ENCODE data around the gene USP10.

Gene USP10

DNA sequence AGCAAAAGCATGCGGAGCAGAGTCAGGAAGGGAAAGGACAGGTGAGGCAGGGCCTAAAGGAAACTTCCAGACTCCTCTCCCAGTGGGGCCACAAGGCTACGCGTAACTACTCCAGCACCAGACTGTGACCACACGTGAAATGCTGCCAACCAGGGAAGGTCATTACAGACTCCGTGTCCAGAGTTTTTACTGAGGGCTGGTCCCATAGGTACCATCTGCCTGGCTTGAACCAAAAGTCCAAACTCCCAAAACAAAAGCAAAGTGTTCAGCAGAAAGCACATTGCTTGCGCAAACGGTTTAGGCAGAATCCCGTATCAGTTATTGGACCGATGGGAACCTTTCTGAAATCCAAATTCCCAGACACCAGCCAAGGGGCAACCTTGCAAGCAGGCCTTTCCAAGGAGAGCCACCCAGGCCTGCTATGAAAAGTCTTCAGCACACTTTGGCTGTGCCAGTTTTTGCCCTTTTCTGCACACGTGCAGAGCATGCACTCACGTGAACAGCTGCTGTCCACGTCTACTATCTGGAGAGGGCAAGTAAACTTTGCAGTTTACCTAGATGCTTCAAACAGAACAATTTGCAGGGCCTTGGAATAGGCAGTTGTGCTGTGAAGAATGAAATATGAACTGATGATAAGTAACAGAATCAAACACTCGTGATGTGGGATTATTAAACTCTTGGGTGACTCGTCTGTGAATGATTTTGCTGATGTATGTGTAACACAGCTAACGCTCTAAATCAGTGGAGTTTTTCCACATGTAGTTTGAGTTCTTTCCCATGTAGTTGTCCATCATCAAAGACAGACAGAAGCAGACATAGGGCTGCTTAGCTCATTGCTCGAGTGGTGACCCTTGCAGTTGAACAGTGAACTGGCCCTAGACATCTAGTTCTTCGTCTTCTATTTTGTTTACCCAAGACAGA lies 61.9 kb downstream of the USP10 start:
- Histone ChIP-seq H4K8ac (ENCODE audit: low read depth, low read length) (no peak overlapping the region), H3K9ac (ENCODE audit: low read length) (peak overlapping the region; percentile 34), H3K79me1 (ENCODE audit: low read length) (no peaks in the 10 kb centered on the region), H3K14ac (ENCODE audit: low read length) (no peak overlapping the region), H3K4me3 (ENCODE audit: low read depth, low read length) (no peak overlapping the region), H2BK12ac (ENCODE audit: low read length) (no peak overlapping the region), H3K4me2 (ENCODE audit: low read length) (no peak overlapping the region), H2BK120ac (ENCODE audit: insufficient read depth, low read length, poor library complexity) (no peak overlapping the region), H3K27me3 (ENCODE audit: insufficient read depth, low read length) (no peaks in the 10 kb centered on the region), H2AK5ac (ENCODE audit: low read length) (no peak overlapping the region), H2AFZ (ENCODE audit: insufficient read depth, low read length, poor library complexity) (no peak overlapping the region), H3K23ac (ENCODE audit: low read length) (no peak overlapping the region), H3K9me3 (ENCODE audit: insufficient read depth, low read depth, low read length) (peaks cover 2% of the 10 kb centered on the region), H3K27ac (ENCODE audit: low read depth, low read length) (no peak overlapping the region), H2BK5ac (ENCODE audit: low read depth, low read length, poor library complexity) (no peak overlapping the region), H3K4ac (ENCODE audit: low read depth, low read length) (no peak overlapping the region), H4K12ac (ENCODE audit: low read depth, low read length) (no peak overlapping the region), H3K4me1 (ENCODE audit: control insufficient read depth in 1 of 2, insufficient read depth in 2 of 2, low read length in 2 of 2) (peaks cover 0 to 1% of the 10 kb centered on the region in 2 experiments), H3K18ac (ENCODE audit: low read length) (peak overlapping the region; percentile 18), H4K91ac (ENCODE audit: low read depth, low read length) (no peak overlapping the region), H3K36me3 (ENCODE audit: control insufficient read depth in 1 of 2, insufficient read depth in 2 of 2, low read length in 2 of 2) (peaks cover 29 to 46% of the 10 kb centered on the region in 2 experiments), H3K79me2 (ENCODE audit: control insufficient read depth, insufficient read depth, low read length, poor library complexity) (no peaks in the 10 kb centered on the region)
- no CpG with 5 or more reads among the region's 17 CpGs for WGBS (ENCODE audit: extremely low coverage, insufficient coverage, insufficient read length)
- no peak for DNase-seq

- no peak overlapping the region for H3K4ac ChIP-seq (ENCODE audit: low read depth, low read length)
- H2BK12ac ChIP-seq (ENCODE audit: low read length): no peak overlapping the region
- no peak overlapping the region for H3K14ac ChIP-seq (ENCODE audit: low read length)
- no peak overlapping the region for H3K27ac ChIP-seq (ENCODE audit: low read depth, low read length)
- no peak overlapping the region for H3K18ac ChIP-seq (ENCODE audit: low read length)
- WGBS (ENCODE audit: extremely low coverage, insufficient coverage, insufficient read length): no CpG with 5 or more reads among the region's 8 CpGs
- no peaks in the 10 kb centered on the region for H3K79me1 ChIP-seq (ENCODE audit: low read length)
- no peak overlapping the region for H3K4me3 ChIP-seq (ENCODE audit: low read depth, low read length)
- no peaks in the 10 kb centered on the region for H3K27me3 ChIP-seq (ENCODE audit: insufficient read depth, low read length)
- no peak overlapping the region for H2BK120ac ChIP-seq (ENCODE audit: insufficient read depth, low read length, poor library complexity)
- no peak overlapping the region for H3K23ac ChIP-seq (ENCODE audit: low read length)
- no peak overlapping the region for H4K12ac ChIP-seq (ENCODE audit: low read depth, low read length)
- H3K36me3 ChIP-seq (ENCODE audit: control insufficient read depth in 1 of 2, insufficient read depth in 2 of 2, low read length in 2 of 2): peaks cover 29 to 51% of the 10 kb centered on the region in 2 experiments
- peaks cover 2% of the 10 kb centered on the region for H3K9me3 ChIP-seq (ENCODE audit: insufficient read depth, low read depth, low read length)
- no peak overlapping the region for H4K8ac ChIP-seq (ENCODE audit: low read depth, low read length)
- peaks cover 0 to 1% of the 10 kb centered on the region in 2 experiments for H3K4me1 ChIP-seq (ENCODE audit: control insufficient read depth in 1 of 2, insufficient read depth in 2 of 2, low read length in 2 of 2)
- H3K4me2 ChIP-seq (ENCODE audit: low read length): no peak overlapping the region
- H2AK5ac ChIP-seq (ENCODE audit: low read length): no peak overlapping the region
- no peak overlapping the region for H2AFZ ChIP-seq (ENCODE audit: insufficient read depth, low read length, poor library complexity)
- no peak overlapping the region for H4K91ac ChIP-seq (ENCODE audit: low read depth, low read length)
- H2BK5ac ChIP-seq (ENCODE audit: low read depth, low read length, poor library complexity): no peak overlapping the region
- no peak overlapping the region for H3K9ac ChIP-seq (ENCODE audit: low read length)
- no peaks in the 10 kb centered on the region for H3K79me2 ChIP-seq (ENCODE audit: control insufficient read depth, insufficient read depth, low read length, poor library complexity)
- no peak for DNase-seq
Measured at GRCh38 chr16:84763164-84763563, 63.4 kb downstream of the USP10 start.

DNA sequence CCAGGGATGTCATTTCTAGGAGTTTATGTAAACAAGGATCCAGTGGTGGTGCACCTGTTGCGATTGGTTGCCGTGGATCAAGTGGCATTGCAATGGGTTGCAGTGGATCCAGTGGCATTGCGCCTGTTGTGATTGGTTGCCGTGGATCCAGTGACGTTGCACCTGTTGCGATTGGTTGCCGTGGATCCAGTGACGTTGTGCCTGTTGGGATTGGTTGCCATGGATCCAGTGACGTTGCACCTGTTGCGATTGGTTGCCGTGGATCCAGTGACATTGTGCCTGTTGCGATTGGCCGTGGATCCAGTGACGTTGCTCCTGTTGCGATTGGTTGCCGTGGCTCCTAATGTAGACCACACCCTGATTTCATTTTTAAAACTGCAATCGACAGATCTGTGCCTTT lies 63.8 kb downstream of the USP10 start:
- Histone ChIP-seq H3K79me2 (ENCODE audit: control insufficient read depth, insufficient read depth, low read length, poor library complexity) (no peaks in the 10 kb centered on the region), H3K18ac (ENCODE audit: low read length) (no peak overlapping the region), H3K79me1 (ENCODE audit: low read length) (no peaks in the 10 kb centered on the region), H3K27ac (ENCODE audit: low read depth, low read length) (no peak overlapping the region), H4K8ac (ENCODE audit: low read depth, low read length) (no peak overlapping the region), H3K14ac (ENCODE audit: low read length) (no peak overlapping the region), H3K4me2 (ENCODE audit: low read length) (no peak overlapping the region), H3K23ac (ENCODE audit: low read length) (no peak overlapping the region), H3K4me3 (ENCODE audit: low read depth, low read length) (peak overlapping the region; percentile 8), H3K4me1 (ENCODE audit: control insufficient read depth in 1 of 2, insufficient read depth in 2 of 2, low read length in 2 of 2) (peaks cover 0 to 1% of the 10 kb centered on the region in 2 experiments), H2BK120ac (ENCODE audit: insufficient read depth, low read length, poor library complexity) (no peak overlapping the region), H2BK12ac (ENCODE audit: low read length) (no peak overlapping the region), H3K27me3 (ENCODE audit: insufficient read depth, low read length) (no peaks in the 10 kb centered on the region), H3K4ac (ENCODE audit: low read depth, low read length) (no peak overlapping the region), H2AK5ac (ENCODE audit: low read length) (no peak overlapping the region), H3K9ac (ENCODE audit: low read length) (no peak overlapping the region), H3K9me3 (ENCODE audit: insufficient read depth, low read depth, low read length) (peaks cover 2% of the 10 kb centered on the region), H2BK5ac (ENCODE audit: low read depth, low read length, poor library complexity) (no peak overlapping the region), H2AFZ (ENCODE audit: insufficient read depth, low read length, poor library complexity) (no peak overlapping the region), H3K36me3 (ENCODE audit: control insufficient read depth in 1 of 2, insufficient read depth in 2 of 2, low read length in 2 of 2) (peaks cover 29 to 52% of the 10 kb centered on the region in 2 experiments), H4K91ac (ENCODE audit: low read depth, low read length) (no peak overlapping the region), H4K12ac (ENCODE audit: low read depth, low read length) (no peak overlapping the region)
- no peak for DNase-seq
- no CpG with 5 or more reads among the region's 17 CpGs for WGBS (ENCODE audit: extremely low coverage, insufficient coverage, insufficient read length)

GRCh38 chr16:84764970-84765369 lies 65.2 kb downstream of the USP10 start:
- Histone ChIP-seq H2BK12ac (ENCODE audit: low read length) (no peak overlapping the region), H2BK120ac (ENCODE audit: insufficient read depth, low read length, poor library complexity) (no peak overlapping the region), H3K23ac (ENCODE audit: low read length) (no peak overlapping the region), H3K9ac (ENCODE audit: low read length) (no peak overlapping the region), H3K4ac (ENCODE audit: low read depth, low read length) (no peak overlapping the region), H3K79me2 (ENCODE audit: control insufficient read depth, insufficient read depth, low read length, poor library complexity) (no peaks in the 10 kb centered on the region), H4K91ac (ENCODE audit: low read depth, low read length) (no peak overlapping the region), H4K8ac (ENCODE audit: low read depth, low read length) (no peak overlapping the region), H3K27ac (ENCODE audit: low read depth, low read length) (no peak overlapping the region), H3K4me3 (ENCODE audit: low read depth, low read length) (no peak overlapping the region), H2AFZ (ENCODE audit: insufficient read depth, low read length, poor library complexity) (no peak overlapping the region), H3K9me3 (ENCODE audit: insufficient read depth, low read depth, low read length) (peaks cover 2% of the 10 kb centered on the region), H2AK5ac (ENCODE audit: low read length) (no peak overlapping the region), H3K36me3 (ENCODE audit: control insufficient read depth in 1 of 2, insufficient read depth in 2 of 2, low read length in 2 of 2) (peaks cover 37 to 62% of the 10 kb centered on the region in 2 experiments), H3K4me1 (ENCODE audit: control insufficient read depth in 1 of 2, insufficient read depth in 2 of 2, low read length in 2 of 2) (no peaks in the 10 kb centered on the region), H3K27me3 (ENCODE audit: insufficient read depth, low read length) (no peaks in the 10 kb centered on the region), H3K14ac (ENCODE audit: low read length) (no peak overlapping the region), H3K4me2 (ENCODE audit: low read length) (no peak overlapping the region), H4K12ac (ENCODE audit: low read depth, low read length) (no peak overlapping the region), H3K18ac (ENCODE audit: low read length) (no peak overlapping the region), H2BK5ac (ENCODE audit: low read depth, low read length, poor library complexity) (no peak overlapping the region), H3K79me1 (ENCODE audit: low read length) (no peaks in the 10 kb centered on the region)
- WGBS (ENCODE audit: extremely low coverage, insufficient coverage, insufficient read length): no CpG with 5 or more reads among the region's 2 CpGs
- no peak for DNase-seq

Measured in trophoblast cell (in vitro differentiated cells and primary cell).